IMR-90 (cell line): ENCODE results near the gene MRPS35. TPM values are rescaled to one million over a fixed set of nuclear protein-coding genes. Genes with fewer than 3 reads are reported as not detected.

ENCODE experiments used
- ATAC-seq: fragments of 200-7000 bp; cut with Tn5 transposase; 2 replicates; pipeline ENCODE4 v1.9.1; 2020; ENCODE audit warnings: low read depth, mild to moderate bottlenecking, moderate library complexity
- Bru-seq: library from RNA; stranded (reverse); fragments of 400-500 nt; gene quantifications from one replicate; lab custom pipeline; 2021; lab: Mats Ljungman, UMichigan
- BruChase-seq, 2 experiments: library from RNA; stranded (reverse); fragments of 400-500 nt; gene quantifications; one replicate each; lab custom pipeline; 2021; lab: Mats Ljungman, UMichigan
- BruUV-seq: library from RNA; stranded (reverse); fragments of 400-500 nt; replicated peaks from 2 replicates; lab custom pipeline; 2021; lab: Mats Ljungman, UMichigan
- CTCF ChIA-PET: fragments of 300-600 bp; formaldehyde crosslinking; extraction: SDS; loops from one replicate; lab custom pipeline; 2021; ENCODE audit warnings: antibody characterized with exemption; lab: Yijun Ruan, JAX
- POLR2A ChIA-PET: fragments of 300-600 bp; sonication (Branson Sonifier 250); formaldehyde crosslinking; loops from one replicate; lab custom pipeline; 2022; ENCODE audit warnings: antibody characterized with exemption; ENCODE audit not compliant: unreplicated experiment; lab: Charles Lee
- DNase-seq: peaks from one replicate; pipeline ENCODE4 v3.0.0; 2013
- H2AFZ ChIP-seq: replicated peaks from 2 replicates; pipeline ENCODE3; 2013; ENCODE audit warnings: low read length, mild to moderate bottlenecking; ENCODE audit not compliant: poor library complexity
- H2AK5ac ChIP-seq: 2 replicates; pipeline ENCODE4 v1.6.1; 2013; ENCODE audit warnings: low read depth, low read length, inconsistent platforms
- H2AK9ac ChIP-seq: replicated peaks from 2 replicates; pipeline ENCODE3; 2013; ENCODE audit warnings: mild to moderate bottlenecking, low read depth, low read length, moderate library complexity; ENCODE audit not compliant: poor library complexity
- H2BK120ac ChIP-seq: 2 replicates; pipeline ENCODE4 v1.6.1; 2013; ENCODE audit warnings: low read depth, low read length, inconsistent platforms
- H2BK15ac ChIP-seq: 3 replicates; pipeline ENCODE4 v1.6.1; 2013; ENCODE audit warnings: low read depth, low read length, inconsistent platforms
- H2BK20ac ChIP-seq: 2 replicates; pipeline ENCODE4 v1.6.1; 2013; ENCODE audit warnings: low read depth, mild to moderate bottlenecking, inconsistent platforms, low read length, moderate library complexity
- H2BK5ac ChIP-seq: 2 replicates; pipeline ENCODE4 v1.6.1; 2013; ENCODE audit warnings: mild to moderate bottlenecking, low read depth, low read length, inconsistent platforms; ENCODE audit not compliant: poor library complexity, severe bottlenecking
- H3K14ac ChIP-seq: replicated peaks from 2 replicates; pipeline ENCODE4 v1.6.1; 2013; ENCODE audit warnings: low read depth, low read length, inconsistent platforms
- H3K18ac ChIP-seq: 2 replicates; pipeline ENCODE4 v1.6.1; 2013; ENCODE audit warnings: low read depth, low read length, control low read depth
- H3K23ac ChIP-seq: 2 replicates; pipeline ENCODE4 v1.6.1; 2013; ENCODE audit warnings: low read depth, low read length, inconsistent platforms
- H3K27ac ChIP-seq: 2 replicates; pipeline ENCODE4 v1.5.1; 2013; ENCODE audit warnings: mild to moderate bottlenecking, control low read depth, low read length; ENCODE audit not compliant: insufficient read depth
- H3K27me3 ChIP-seq: 2 replicates; pipeline ENCODE4 v1.6.1; 2013; ENCODE audit warnings: low read length; ENCODE audit not compliant: control insufficient read depth, insufficient read depth
- H3K36me3 ChIP-seq: 2 replicates; pipeline ENCODE4 v1.6.1; 2013; ENCODE audit warnings: low read length, mixed read lengths; ENCODE audit not compliant: control insufficient read depth, insufficient read depth
- H3K4ac ChIP-seq: 2 replicates; pipeline ENCODE4 v1.6.1; 2013; ENCODE audit warnings: low read depth, low read length, inconsistent platforms
- H3K4me1 ChIP-seq: 2 replicates; pipeline ENCODE4 v1.6.1; 2013; ENCODE audit warnings: low read length, mixed read lengths; ENCODE audit not compliant: control insufficient read depth, insufficient read depth
- H3K4me2 ChIP-seq: 2 replicates; pipeline ENCODE4 v1.6.1; 2013; ENCODE audit warnings: low read depth, mild to moderate bottlenecking, control low read depth, low read length, moderate library complexity
- H3K4me3 ChIP-seq: 2 replicates; pipeline ENCODE4 v1.5.1; 2013; ENCODE audit warnings: low read depth, mild to moderate bottlenecking, control low read depth, low read length, moderate library complexity; ENCODE audit not compliant: insufficient read depth
- H3K56ac ChIP-seq: 2 replicates; pipeline ENCODE4 v1.6.1; 2013; ENCODE audit warnings: low read length, inconsistent platforms; ENCODE audit not compliant: insufficient read depth; ENCODE audit errors: extremely low read depth
- H3K79me1 ChIP-seq, 2 experiments: 2 replicates each; pipeline ENCODE4 v1.6.1; 2013; ENCODE audit warnings: low read length in 2 of 2, inconsistent platforms in 1 of 2, low read depth in 1 of 2
- H3K9ac ChIP-seq: 2 replicates; pipeline ENCODE4 v1.6.1; 2013; ENCODE audit warnings: low read depth, low read length, control low read depth
- H3K9me1 ChIP-seq: 2 replicates; pipeline ENCODE4 v1.6.1; 2013; ENCODE audit warnings: low read length, inconsistent platforms; ENCODE audit not compliant: insufficient read depth
- H3K9me3 ChIP-seq: 2 replicates; pipeline ENCODE4 v1.6.1; 2013; ENCODE audit warnings: low read length; ENCODE audit not compliant: control insufficient read depth, insufficient read depth
- H4K20me1 ChIP-seq: 2 replicates; pipeline ENCODE4 v1.6.1; 2013; ENCODE audit warnings: low read length, inconsistent platforms; ENCODE audit not compliant: insufficient read depth
- H4K5ac ChIP-seq: 2 replicates; pipeline ENCODE4 v1.6.1; 2013; ENCODE audit warnings: mild to moderate bottlenecking, low read depth, low read length, control low read depth
- H4K8ac ChIP-seq, 2 experiments: 2 replicates each; pipeline ENCODE4 v1.6.1; 2013; ENCODE audit warnings: low read depth in 2 of 2, low read length in 2 of 2, control low read depth in 1 of 2, inconsistent platforms in 1 of 2
- H4K91ac ChIP-seq: 2 replicates; pipeline ENCODE4 v1.6.1; 2013; ENCODE audit warnings: low read depth, low read length, inconsistent platforms; ENCODE audit not compliant: insufficient read depth
- BHLHE40 ChIP-seq: fragments of 150-350 bp; IDR thresholded peaks from 2 replicates; pipeline ENCODE4 v1.6.1; 2016; ENCODE audit warnings: mild to moderate bottlenecking, low read depth, low read length
- CEBPB ChIP-seq: IDR thresholded peaks from 2 replicates; pipeline ENCODE4 v1.6.1; 2012; ENCODE audit warnings: low read depth, low read length, improper control_type of control experiment
- CHD1 ChIP-seq: IDR thresholded peaks from 2 replicates; pipeline ENCODE4 v1.6.1; 2012; ENCODE audit warnings: low read depth, low read length, improper control_type of control experiment
- FOS ChIP-seq: fragments of 150-350 bp; IDR thresholded peaks from 2 replicates; pipeline ENCODE4 v1.6.1; 2016; ENCODE audit warnings: low read depth, low read length
- MAFK ChIP-seq: IDR thresholded peaks from 2 replicates; pipeline ENCODE4 v1.6.1; 2012; ENCODE audit warnings: low read depth, low read length, improper control_type of control experiment
- MAZ ChIP-seq: IDR thresholded peaks from 2 replicates; pipeline ENCODE4 v1.6.1; 2012; ENCODE audit warnings: low read depth, mild to moderate bottlenecking, low read length, improper control_type of control experiment, moderate library complexity, borderline replicate concordance
- MXI1 ChIP-seq: IDR thresholded peaks from 2 replicates; pipeline ENCODE4 v1.6.1; 2012; ENCODE audit warnings: low read depth, mild to moderate bottlenecking, low read length, moderate library complexity, borderline replicate concordance
- POLR2A ChIP-seq: IDR thresholded peaks from 2 replicates; pipeline ENCODE4 v1.6.1; 2012; ENCODE audit warnings: mild to moderate bottlenecking, low read depth, low read length
- RAD21 ChIP-seq: IDR thresholded peaks from 2 replicates; pipeline ENCODE4 v1.6.1; 2012; ENCODE audit warnings: low read length, improper control_type of control experiment
- WGBS, 2 experiments: methylation state at CpG; one replicate each; pipeline versions ENCODE4 v1.1.5 to v1.1.7; 2013; ENCODE audit warnings: missing lambda C conversion rate in 2 of 2; ENCODE audit not compliant: insufficient read length in 1 of 2; ENCODE audit errors: extremely low coverage in 2 of 2; 5-methylcytosine and 5-hydroxymethylcytosine counted together
- dilution Hi-C: fragments of 300-500 bp; cut with HindIII; formaldehyde crosslinking; loops from one replicate; pipeline ENCODE4 v1.14.3; 2018; ENCODE audit warnings: low sequenced_read_pairs; ENCODE audit not compliant: unreplicated experiment
- in situ Hi-C: fragments of 300-500 bp; cut with MboI; formaldehyde crosslinking; loops from 3 replicates; pipeline ENCODE4 v1.14.3; 2019; ENCODE audit warnings: low sequenced_read_pairs, inconsistent platforms, mixed read lengths
- intact Hi-C: fragments of 100-400 bp; cut with micrococcal nuclease; formaldehyde crosslinking; loops from 2 replicates; pipeline ENCODE4 v1.10.0; 2022
- long read RNA-seq: library from polyadenylated mRNA; unstranded; transcript quantifications from one replicate; pipeline ENCODE4 v2.0.0, GENCODE V29; 2021; ENCODE audit not compliant: unreplicated experiment
- polyA plus RNA-seq, 3 experiments: library from polyadenylated mRNA; depleted of rRNA; stranded (reverse); fragments of >200 nt; gene quantifications; 2 replicates each; pipeline ENCODE4 v1.2.3, GENCODE V29; 2012; ENCODE audit warnings: low replicate concordance in 1 of 3
- total RNA-seq: library from RNA; depleted of rRNA; stranded (reverse); fragments of >200 nt; gene quantifications from 2 replicates; pipeline ENCODE4 v1.2.3, GENCODE V29; 2012; rRNA removed
- TF ChIP-seq, protein P1 (sequence below): fragments of 150-350 bp; IDR thresholded peaks from 2 replicates; pipeline ENCODE4 v1.6.1; 2017; ENCODE audit warnings: mild to moderate bottlenecking, antibody characterized with exemption, low read length, low read depth
- TF ChIP-seq, protein P2 (sequence below): fragments of 150-350 bp; IDR thresholded peaks from 2 replicates; pipeline ENCODE4 v1.6.1; 2016; ENCODE audit warnings: low read depth, mild to moderate bottlenecking, low read length, moderate library complexity, borderline replicate concordance

The MRPS35 gene
- total RNA-seq (27.4 and 46.9 TPM in 2 replicates), polyA plus RNA-seq (2012; rRNA removed) (35.6 and 40.1 TPM in 2 replicates), Bru-seq, nascent RNA (percentile 80 among the genes with signal in this experiment), BruChase-seq, experiment 1, labeled RNA remaining after a 6-hour chase (percentile 69 among the genes with signal in this experiment), BruChase-seq, experiment 2, labeled RNA remaining after a 2-hour chase (percentile 63 among the genes with signal in this experiment)
- 8.1 and 11.7 TPM in 2 replicates for polyA plus RNA-seq (2012; cell fraction: cytosol; rRNA removed)
- polyA plus RNA-seq (2012; cell fraction: nucleus; rRNA removed; ENCODE audit: low replicate concordance): 2.8 and 12.5 TPM in 2 replicates
- long read RNA-seq, transcript MRPS35-201 (8 exons, 1,888 nt): major isoform, 84 of 97 reads
- long read RNA-seq, partial matches to known transcripts: 2 of 97 reads
- long read RNA-seq, other reads (novel, unspliced or antisense): 8 of 97 reads

DNA sequence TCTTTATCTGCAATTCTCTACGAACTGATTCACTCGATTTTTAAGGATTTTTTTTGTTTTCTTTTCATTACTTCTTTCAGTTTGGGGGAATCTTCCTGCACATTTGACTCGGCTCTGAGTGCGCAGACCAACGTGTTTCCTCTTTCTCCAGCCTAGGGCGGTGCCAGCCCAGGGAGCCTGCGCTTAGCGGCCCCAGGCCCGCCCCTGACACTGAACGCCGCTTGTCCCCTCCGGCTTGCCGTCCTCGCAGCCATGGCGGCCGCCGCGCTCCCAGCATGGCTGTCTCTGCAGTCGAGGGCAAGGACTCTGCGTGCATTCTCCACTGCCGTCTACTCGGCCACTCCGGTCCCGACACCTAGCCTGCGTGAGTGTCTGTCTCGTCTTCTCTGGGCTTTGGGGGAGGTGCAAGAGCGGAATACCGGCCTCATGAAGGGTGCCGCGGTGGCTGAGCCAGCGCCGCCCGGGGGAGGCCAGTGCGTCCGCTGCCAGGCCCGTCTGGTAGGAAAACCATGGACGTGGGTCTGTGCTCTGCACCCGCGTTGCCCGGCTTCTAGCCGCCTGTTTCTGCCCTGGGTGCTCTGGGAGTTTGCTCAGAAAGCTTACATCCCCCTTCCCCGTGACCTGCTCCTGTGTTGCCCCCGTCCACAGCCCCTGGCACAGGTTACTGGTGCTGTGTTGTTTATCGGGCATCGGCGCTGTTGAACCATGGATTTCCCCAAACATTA is at the start of gene MRPS35:
MRPS35 (plus strand) TSS at position 241 of the 725 bp plus-strand sequence; CDS start at position 253, 12 bp downstream.
- H2BK5ac ChIP-seq: peak within 1 kb of the TSS; percentile 85
- BruUV-seq: no TSS peak

More for the DNA sequence above, at the start of gene MRPS35:
- H3K9me3 ChIP-seq: no peaks in the 10 kb centered on the region
- ATAC-seq (peak; percentile 98), DNase-seq (peak; percentile 94)
- peak within 1 kb of the TSS; percentile 96 for H3K23ac ChIP-seq
- peak within 1 kb of the TSS; percentile 63 for H2BK120ac ChIP-seq
- H3K27ac ChIP-seq: peak within 1 kb of the TSS; percentile 93
- no peaks in the 10 kb centered on the region for H3K36me3 ChIP-seq
- H3K18ac ChIP-seq: peak within 1 kb of the TSS; percentile 88
- CTCF ChIA-PET: no interaction called here
- H2BK20ac ChIP-seq: no peak within 1 kb of the TSS
- H3K9ac ChIP-seq: peak within 1 kb of the TSS; percentile 94
- 0% methylated on average over 21 of the region's 46 CpGs; no CpG with 5 or more reads in 1 of the 2 experiments for WGBS, 2 experiments
- H3K4me1 ChIP-seq: peaks cover 2% of the 10 kb centered on the region; the same call in 1 of the 2 replicates
- peak within 1 kb of the TSS; percentile 74 for H3K4me3 ChIP-seq
- peak within 1 kb of the TSS; percentile 93 for H2AK9ac ChIP-seq
- dilution Hi-C loops: no loop called here
- peak within 1 kb of the TSS; percentile 87 for H3K4me2 ChIP-seq
- H3K14ac ChIP-seq: peak within 1 kb of the TSS; percentile 99
- peak within 1 kb of the TSS; percentile 95 for H3K4ac ChIP-seq
- H2BK15ac ChIP-seq: peak within 1 kb of the TSS; percentile 79; the same call in 2 of the 3 replicates
- peak within 1 kb of the TSS; percentile 84 to 98 for H4K8ac ChIP-seq
- peak within 1 kb of the TSS; percentile 98 for H4K91ac ChIP-seq
- H3K27me3 ChIP-seq: no peaks in the 10 kb centered on the region
- in situ Hi-C loops: no loop called here
- peaks cover 15 to 43% of the 10 kb centered on the region in 2 experiments for H3K79me1 ChIP-seq
- peak within 1 kb of the TSS; percentile 97 for H2AFZ ChIP-seq
- peak within 1 kb of the TSS; percentile 87 for H3K56ac ChIP-seq
- TF ChIP-seq MAZ: peak; percentile 87; the same call in 1 of the 2 replicates
- peak; percentile 79 for TF ChIP-seq POLR2A
- TF ChIP-seq, protein P1, sequence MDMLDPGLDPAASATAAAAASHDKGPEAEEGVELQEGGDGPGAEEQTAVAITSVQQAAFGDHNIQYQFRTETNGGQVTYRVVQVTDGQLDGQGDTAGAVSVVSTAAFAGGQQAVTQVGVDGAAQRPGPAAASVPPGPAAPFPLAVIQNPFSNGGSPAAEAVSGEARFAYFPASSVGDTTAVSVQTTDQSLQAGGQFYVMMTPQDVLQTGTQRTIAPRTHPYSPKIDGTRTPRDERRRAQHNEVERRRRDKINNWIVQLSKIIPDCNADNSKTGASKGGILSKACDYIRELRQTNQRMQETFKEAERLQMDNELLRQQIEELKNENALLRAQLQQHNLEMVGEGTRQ: no peak
- no peak for TF ChIP-seq RAD21
- peak; percentile 98 for TF ChIP-seq MXI1
- no peak for TF ChIP-seq BHLHE40
- no peak for TF ChIP-seq CEBPB
- TF ChIP-seq, protein P2, sequence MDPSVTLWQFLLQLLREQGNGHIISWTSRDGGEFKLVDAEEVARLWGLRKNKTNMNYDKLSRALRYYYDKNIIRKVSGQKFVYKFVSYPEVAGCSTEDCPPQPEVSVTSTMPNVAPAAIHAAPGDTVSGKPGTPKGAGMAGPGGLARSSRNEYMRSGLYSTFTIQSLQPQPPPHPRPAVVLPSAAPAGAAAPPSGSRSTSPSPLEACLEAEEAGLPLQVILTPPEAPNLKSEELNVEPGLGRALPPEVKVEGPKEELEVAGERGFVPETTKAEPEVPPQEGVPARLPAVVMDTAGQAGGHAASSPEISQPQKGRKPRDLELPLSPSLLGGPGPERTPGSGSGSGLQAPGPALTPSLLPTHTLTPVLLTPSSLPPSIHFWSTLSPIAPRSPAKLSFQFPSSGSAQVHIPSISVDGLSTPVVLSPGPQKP: no peak
- no peak for TF ChIP-seq FOS
- TF ChIP-seq CHD1: no peak
- TF ChIP-seq MAFK: no peak
- intact Hi-C loops: no loop called here
- H4K20me1 ChIP-seq: peaks cover 12% of the 10 kb centered on the region; the same call in 1 of the 2 replicates
- H4K5ac ChIP-seq: peak within 1 kb of the TSS; percentile 92
- H3K9me1 ChIP-seq: peaks cover 9% of the 10 kb centered on the region; the same call in 1 of the 2 replicates
- POLR2A ChIA-PET: no interaction called here
- peak within 1 kb of the TSS; percentile 72; the same call in 1 of the 2 replicates for H2AK5ac ChIP-seq
